GM18499 (cell line): ENCODE results near the gene PHACTR3.

Source experiments
- ATAC-seq: cut with Tn5 transposase; IDR thresholded peaks from one replicate; pipeline ENCODE4 v1.9.1; 2021; ENCODE audit warnings: moderate number of reproducible peaks; ENCODE audit not compliant: insufficient read depth, unreplicated experiment

PHACTR3 gene

DNA sequence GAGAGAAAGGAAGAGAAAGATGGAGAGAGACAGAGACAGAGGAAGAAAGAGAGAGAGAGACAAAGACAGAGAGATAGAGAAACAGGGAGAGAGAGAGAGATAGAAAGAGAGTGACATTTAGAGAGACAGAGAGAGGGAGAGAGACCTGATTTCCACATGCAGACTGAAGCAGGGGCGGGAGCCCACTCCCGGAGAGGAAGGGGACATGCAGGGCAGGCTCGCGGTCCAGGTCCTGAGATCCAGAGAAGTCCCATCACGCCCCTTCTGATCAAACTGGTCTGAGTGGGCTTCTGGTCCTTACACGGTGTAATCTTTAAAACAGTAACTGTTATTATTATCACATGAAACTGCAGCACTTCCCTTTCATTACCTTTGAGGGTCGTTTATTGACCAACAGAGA lies 62.2 kb downstream of the PHACTR3 start:
- ATAC-seq = no peak

- ATAC-seq = no peak
Observed at GRCh38 chr20:59667131-59667530, 62.8 kb downstream of the PHACTR3 start.

DNA sequence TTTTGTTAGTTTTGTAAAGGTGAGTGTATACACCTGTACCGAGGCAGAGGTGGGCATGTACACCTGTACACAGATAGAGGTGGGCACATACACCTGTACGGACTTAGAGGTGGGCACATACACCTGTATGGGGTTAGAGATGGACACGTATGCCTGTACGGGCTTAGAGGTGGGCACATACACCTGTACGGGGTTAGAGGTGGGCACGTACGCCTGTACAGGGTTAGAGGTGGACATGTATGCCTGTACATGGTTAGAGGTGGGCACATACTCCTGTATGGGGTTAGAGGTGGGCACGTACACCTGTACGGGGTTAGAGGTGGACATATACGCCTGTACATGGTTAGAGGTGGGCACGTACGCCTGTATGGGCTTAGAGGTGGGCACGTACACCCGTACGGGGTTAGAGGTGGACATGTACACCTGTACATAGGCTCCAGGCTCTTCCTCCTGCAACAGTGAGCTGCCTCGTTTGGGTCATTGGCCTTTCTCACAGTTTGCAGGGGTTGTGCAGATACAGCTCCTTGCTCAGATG lies 63.7 kb downstream of the PHACTR3 start:
- ATAC-seq = no peak

DNA sequence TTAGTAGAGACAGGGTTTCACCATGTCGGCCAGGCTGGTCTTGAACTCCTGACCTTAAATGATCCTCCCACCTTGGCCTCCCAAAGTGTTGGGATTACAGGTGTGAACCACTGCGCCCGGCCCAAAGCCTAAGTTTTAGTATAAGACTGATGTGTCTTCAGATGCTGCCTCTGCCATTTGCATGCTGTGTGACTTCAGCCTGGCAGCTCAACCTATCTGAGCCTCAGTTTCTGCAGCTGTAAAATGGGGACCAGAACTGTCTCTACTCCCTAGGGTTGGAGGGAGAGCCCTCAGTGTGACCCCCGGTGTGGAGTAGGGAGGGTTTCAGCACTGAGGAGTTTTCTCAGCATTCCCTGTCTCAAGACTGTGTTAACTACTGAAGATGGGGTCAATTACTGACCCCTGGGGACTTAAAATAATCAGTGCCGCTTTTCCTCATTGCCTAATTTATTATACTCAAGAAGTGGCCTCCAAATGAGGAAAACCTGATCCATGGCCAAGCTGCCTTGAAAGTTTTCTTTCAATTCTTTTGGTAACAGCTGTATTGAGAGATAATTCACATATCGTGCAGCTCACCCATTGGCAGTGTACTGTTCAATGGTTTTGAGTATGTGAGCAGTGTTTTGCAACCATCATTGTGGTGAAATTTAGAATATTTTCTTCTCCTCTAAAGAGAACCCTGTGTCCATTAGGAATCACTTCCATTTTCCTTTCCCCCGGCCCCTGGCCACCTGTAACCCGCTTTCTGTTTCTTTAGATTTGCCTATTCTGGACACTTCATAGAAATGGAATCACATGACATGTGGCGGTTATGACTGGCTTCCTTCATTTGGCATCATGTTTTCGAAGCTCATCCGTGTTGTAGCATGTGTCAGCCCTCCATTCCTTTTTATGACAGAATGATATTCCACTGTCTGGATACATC lies 64.8 kb downstream of the PHACTR3 start:
- ATAC-seq = no peak

DNA sequence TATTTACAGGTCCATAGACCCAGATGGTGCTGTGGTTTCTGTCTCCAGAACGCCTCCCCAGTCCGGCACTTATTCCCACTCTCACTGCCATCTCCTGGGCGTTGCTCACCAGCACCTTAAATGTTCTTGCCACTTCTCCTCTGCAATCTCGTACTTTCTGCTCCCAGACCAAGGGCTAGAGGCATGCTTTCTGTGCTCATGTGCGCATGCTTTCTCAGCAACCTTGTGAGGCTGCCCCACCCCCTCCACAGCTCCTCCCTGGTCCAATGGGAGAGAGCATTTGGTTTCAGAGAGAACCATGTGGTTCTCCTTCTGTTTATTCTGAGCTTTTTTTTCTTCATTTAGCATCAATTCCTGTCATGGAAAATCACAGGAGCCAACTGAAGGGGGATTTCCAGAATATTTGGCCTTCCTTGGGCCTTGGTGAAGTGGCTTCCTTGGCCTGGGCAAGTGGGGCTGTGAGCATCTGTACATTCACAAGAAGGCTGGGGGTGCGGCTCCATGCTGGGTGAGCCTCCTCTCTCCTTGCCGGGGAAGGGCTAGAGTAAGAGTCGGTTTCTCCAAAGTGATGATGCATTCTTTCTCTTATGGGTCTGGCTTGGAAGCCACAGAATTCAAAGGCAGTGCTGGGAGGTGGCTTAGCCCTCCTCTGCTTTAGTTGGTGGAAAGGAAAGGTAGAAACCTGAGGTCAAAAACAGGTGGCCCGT lies 66.6 kb downstream of the PHACTR3 start:
- no peak for ATAC-seq

- ATAC-seq = no peak
Observed at GRCh38 chr20:59671661-59672471, 67.5 kb downstream of the PHACTR3 start.

DNA sequence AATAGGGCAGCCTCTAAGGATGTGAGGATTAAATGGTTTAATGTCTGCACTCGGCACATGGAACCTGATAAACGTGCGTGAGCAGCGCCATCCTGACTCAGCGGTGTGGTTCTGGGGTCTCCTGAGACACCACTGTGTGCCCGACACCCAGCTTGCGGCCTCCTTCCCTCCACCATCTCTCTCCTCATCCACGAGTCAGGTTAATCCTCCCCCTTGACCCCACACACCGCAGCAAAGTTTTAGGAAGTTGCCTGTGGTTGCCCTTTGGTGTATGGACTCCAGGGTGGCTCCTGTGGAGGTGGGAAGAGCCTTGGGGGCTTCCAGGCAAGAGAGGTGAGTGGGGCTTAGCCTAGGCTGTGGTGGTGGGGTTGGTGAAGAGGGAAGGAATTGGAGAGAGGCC lies 68.2 kb downstream of the PHACTR3 start:
- ATAC-seq = no peak

DNA sequence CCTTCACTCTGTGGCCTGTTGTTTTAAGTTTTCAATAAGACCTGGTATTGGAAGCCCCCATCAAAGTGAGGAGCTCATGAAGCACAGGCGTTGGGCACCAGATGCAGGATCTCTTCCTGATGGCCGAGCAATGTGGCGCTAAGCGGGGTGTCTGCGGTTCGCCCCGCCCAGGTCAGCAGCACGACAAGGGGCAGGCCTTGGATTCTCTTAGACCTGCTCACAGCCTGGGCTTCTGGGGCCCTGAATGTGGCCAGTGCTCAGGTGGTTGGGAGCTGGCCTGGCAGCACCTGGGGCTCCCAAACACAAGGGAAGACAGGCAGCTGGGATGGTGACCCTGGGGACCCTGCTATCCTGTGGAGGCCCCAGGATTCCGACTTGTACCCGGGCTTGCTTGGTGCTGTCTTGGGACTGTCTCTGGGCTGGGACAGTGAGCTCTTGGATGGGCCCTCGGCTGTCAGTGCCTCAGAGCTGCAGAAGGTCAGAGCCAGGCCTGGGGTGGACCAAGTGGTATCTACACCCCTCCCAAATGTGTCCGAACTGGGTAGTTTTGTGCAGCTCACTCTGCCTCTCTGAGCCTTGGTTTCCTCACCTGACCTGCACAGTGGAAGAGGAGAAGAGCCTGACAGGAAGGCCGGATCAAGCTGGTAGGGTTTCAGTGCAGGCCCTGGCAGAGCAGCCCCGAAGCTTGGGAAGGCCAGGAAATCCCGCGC lies 69.1 kb downstream of the PHACTR3 start:
- no peak for ATAC-seq

- ATAC-seq = no peak
Observed at GRCh38 chr20:59673998-59674445, 69.7 kb downstream of the PHACTR3 start.

GRCh38 chr20:59676126-59676850 lies 71.9 kb downstream of the PHACTR3 start:
- no peak for ATAC-seq

DNA sequence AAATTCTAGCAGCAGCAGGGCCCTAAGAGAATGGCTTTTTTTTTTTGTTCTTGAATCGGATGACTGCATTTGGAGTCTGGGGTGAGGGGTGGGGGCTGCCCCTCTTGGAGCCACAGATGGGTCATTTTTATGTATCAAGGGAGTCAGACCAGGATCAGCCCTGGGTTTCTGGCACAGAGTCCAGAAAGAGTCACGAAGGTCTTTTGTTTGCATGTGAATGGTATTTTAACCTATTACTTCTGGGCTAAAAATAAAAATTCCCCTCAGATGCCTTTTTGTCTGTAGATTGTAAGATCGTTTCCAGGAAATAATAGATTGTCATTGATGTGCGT lies 72.5 kb downstream of the PHACTR3 start:
- ATAC-seq = no peak

GRCh38 chr20:59677586-59677985 lies 73.2 kb downstream of the PHACTR3 start:
- no peak for ATAC-seq

GRCh38 chr20:59678288-59678687 lies 73.9 kb downstream of the PHACTR3 start:
- ATAC-seq = no peak

DNA sequence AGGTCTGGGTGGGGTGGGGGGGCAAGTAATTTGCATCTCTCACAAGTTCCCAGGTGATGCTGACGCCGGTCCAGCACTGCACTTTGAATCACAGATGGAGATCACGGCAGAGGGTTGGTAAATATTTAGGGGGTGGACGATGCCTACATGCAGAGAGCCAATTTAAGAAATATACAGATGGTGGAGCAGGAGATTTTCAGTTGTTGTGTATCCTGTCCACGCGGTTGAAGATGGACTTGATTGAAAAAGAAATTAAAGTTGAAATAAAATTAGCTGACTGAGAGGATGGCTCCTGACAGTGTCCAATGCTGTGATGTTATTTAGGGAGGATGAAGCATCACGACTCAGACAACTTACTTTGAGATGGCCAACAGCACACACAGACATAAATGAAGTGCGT lies 74.6 kb downstream of the PHACTR3 start:
- no peak for ATAC-seq

GRCh38 chr20:59680148-59680650 lies 75.9 kb downstream of the PHACTR3 start:
- no peak for ATAC-seq

GRCh38 chr20:59680852-59681251 lies 76.5 kb downstream of the PHACTR3 start:
- no peak for ATAC-seq

DNA sequence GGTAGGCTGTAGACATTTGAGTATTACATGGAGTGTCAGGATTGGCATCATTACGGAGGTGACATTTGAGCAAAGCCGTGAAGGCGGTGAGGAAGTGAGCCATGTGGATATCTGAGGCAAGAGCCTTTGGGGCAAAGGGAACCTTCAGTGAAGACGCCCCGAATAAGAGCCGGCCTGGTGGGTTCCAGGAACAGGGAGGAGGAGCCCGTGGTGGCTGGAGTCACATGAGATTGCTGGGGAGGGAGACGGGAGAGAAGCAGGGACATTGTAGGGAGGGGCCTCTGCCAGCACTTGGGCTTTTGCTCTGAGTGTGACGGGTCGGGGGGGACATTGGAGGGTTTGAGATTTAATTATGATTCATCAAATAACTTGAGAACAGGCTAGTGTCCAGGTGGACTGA lies 78.3 kb downstream of the PHACTR3 start:
- no peak for ATAC-seq

DNA sequence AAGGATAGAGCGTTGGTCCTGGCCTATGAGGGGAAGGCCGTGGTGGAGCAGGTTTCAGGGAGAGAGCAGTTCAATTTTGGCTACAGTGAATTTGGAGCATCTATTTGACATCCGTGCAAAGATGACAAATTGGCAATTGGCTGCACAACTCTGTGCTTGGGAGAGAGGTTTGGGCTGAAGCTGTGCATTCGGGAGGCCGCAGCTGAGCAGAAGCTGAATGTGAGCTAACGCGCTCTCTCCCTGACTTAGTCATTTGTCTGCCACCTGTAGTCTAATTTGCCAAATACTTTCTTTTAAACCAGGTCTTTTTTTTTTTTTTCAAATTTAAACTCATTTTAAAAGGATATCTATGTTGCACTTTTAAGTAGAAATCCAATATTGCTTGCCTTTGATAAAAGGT lies 78.8 kb downstream of the PHACTR3 start:
- no peak for ATAC-seq

DNA sequence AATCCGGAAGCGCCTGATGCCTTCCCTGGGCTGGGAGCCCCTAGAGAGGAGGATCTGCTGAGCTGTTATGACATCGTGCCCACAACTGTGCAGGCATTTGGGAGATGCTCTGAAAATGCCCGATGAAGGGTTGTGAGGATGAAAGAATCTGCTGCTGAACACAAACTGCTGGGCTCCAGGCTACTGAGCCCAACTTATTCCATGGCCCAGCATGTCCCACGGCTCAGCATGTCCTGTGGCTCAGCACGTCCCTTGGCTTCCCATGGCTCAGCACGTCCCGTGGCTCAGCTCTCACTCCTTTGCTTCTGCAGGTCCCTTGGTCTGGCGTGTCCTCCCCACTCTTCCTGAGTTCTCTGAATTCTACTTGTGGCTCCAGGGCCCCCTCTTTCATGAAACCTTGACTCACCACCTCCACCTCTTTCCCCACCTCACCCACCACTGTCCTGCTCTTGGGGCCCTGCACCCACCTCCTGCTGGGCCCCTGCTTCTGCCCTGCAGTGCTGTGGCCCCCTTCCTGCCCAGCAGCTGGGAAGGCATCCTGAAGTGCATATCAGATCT lies 80.4 kb downstream of the PHACTR3 start:
- ATAC-seq = no peak
